Keratinocyte (primary cell): ENCODE measurements around the gene GABRD. TPM values are rescaled to one million over a fixed set of nuclear protein-coding genes. Genes with fewer than 3 reads are reported as not detected.

Experiments
- DNase-seq: peaks from one replicate; pipeline ENCODE4 v3.0.0-alpha.2; 2011; ENCODE audit warnings: low read depth, missing footprints, low spot score
- FAIRE-seq: peaks from 2 replicates; lab custom pipeline; 2011; peaks lifted over from hg19 to GRCh38; lab: Jason Lieb, UNC
- H2AFZ ChIP-seq: 2 replicates; pipeline ENCODE4 v1.6.0; 2012; ENCODE audit warnings: low read length, control low read depth, inconsistent platforms; ENCODE audit not compliant: control insufficient read depth
- H3K27ac ChIP-seq: 2 replicates; pipeline ENCODE4 v1.5.1; 2011; ENCODE audit warnings: low read length; ENCODE audit not compliant: control insufficient read depth, insufficient read depth
- H3K27me3 ChIP-seq: 3 replicates; pipeline ENCODE4 v1.6.0; 2011; ENCODE audit warnings: low read length; ENCODE audit not compliant: control insufficient read depth, insufficient read depth; ENCODE audit errors: extremely low read depth
- H3K36me3 ChIP-seq, 2 experiments: 2 replicates in 1 of 2; 3 replicates in 1 of 2; pipeline ENCODE4 v1.5.1; 2011; ENCODE audit warnings: low read length in 2 of 2, mild to moderate bottlenecking in 1 of 2; ENCODE audit not compliant: control insufficient read depth in 2 of 2, insufficient read depth in 2 of 2; ENCODE audit errors: extremely low read depth in 1 of 2
- H3K4me1 ChIP-seq: 3 replicates; pipeline ENCODE4 v1.5.1; 2011; ENCODE audit warnings: low read length; ENCODE audit not compliant: control insufficient read depth, insufficient read depth; ENCODE audit errors: extremely low read depth
- H3K4me2 ChIP-seq: 3 replicates; pipeline ENCODE4 v1.6.0; 2011; ENCODE audit warnings: low read depth, low read length; ENCODE audit not compliant: control insufficient read depth, insufficient read depth; ENCODE audit errors: extremely low read depth
- H3K4me3 ChIP-seq, 3 experiments: fragments of 200-600 bp in 1 of 3; sonication (generic) in 1 of 3; 2 replicates in 2 of 3; 3 replicates in 1 of 3; pipeline ENCODE4 v1.5.1; 2011 to 2016; ENCODE audit warnings: low read length in 3 of 3, mild to moderate bottlenecking in 3 of 3, control low read depth in 2 of 3, inconsistent platforms in 1 of 3, low read depth in 1 of 3, mixed read lengths in 1 of 3, mixed run types in 1 of 3, moderate library complexity in 1 of 3; ENCODE audit not compliant: control insufficient read depth in 2 of 3, insufficient read depth in 2 of 3; ENCODE audit errors: extremely low read depth in 1 of 3
- H3K79me2 ChIP-seq: 2 replicates; pipeline ENCODE4 v1.6.0; 2012; ENCODE audit warnings: low read length; ENCODE audit not compliant: control insufficient read depth, insufficient read depth
- H3K9ac ChIP-seq: 3 replicates; pipeline ENCODE4 v1.6.0; 2011; ENCODE audit warnings: low read length; ENCODE audit not compliant: control insufficient read depth, insufficient read depth; ENCODE audit errors: extremely low read depth
- H3K9me1 ChIP-seq: 3 replicates; pipeline ENCODE4 v1.6.0; 2011; ENCODE audit warnings: low read length; ENCODE audit not compliant: control insufficient read depth, insufficient read depth; ENCODE audit errors: extremely low read depth
- H3K9me3 ChIP-seq: 2 replicates; pipeline ENCODE4 v1.5.1; 2012; ENCODE audit warnings: low read depth, low read length; ENCODE audit not compliant: control insufficient read depth
- H4K20me1 ChIP-seq: 3 replicates; pipeline ENCODE4 v1.6.0; 2011; ENCODE audit warnings: low read length; ENCODE audit not compliant: control insufficient read depth, insufficient read depth; ENCODE audit errors: extremely low read depth
- CTCF ChIP-seq, 3 experiments: IDR thresholded peaks in 1 of 3; conservative IDR thresholded peaks in 1 of 3; optimal IDR thresholded peaks in 1 of 3; 2 replicates in 2 of 3; 3 replicates in 1 of 3; pipeline versions ENCODE3 to v1.5.1; 2011; ENCODE audit warnings: low read length in 3 of 3, mild to moderate bottlenecking in 3 of 3, moderate library complexity in 2 of 3, control low read depth in 1 of 3, inconsistent platforms in 1 of 3; ENCODE audit not compliant: insufficient read depth in 2 of 3; ENCODE audit errors: extremely low read depth in 1 of 3
- EZH2 ChIP-seq: IDR thresholded peaks from one replicate; pipeline ENCODE4 v1.6.1; 2012; ENCODE audit warnings: inconsistent platforms, mild to moderate bottlenecking, low read length, moderate library complexity
- dilution Hi-C: fragments of 300-500 bp; cut with MboI; formaldehyde crosslinking; loops from one replicate; pipeline ENCODE4 v1.7.0; 2020; ENCODE audit warnings: low sequenced_read_pairs; ENCODE audit not compliant: extremely low pct_ligation_motif_present
- polyA plus RNA-seq, 5 experiments: library from polyadenylated mRNA; depleted of rRNA in 3 of 5; stranded (reverse) in 3 of 5; stranded (forward) in 1 of 5; unstranded in 1 of 5; fragments of >200 nt; gene quantifications; 1 replicate in 1 of 5; 2 replicates in 3 of 5; 3 replicates in 1 of 5; pipeline versions ENCODE4 v1.2.1 to v1.2.3, GENCODE V29; 2011 to 2012; ENCODE audit warnings: missing spikeins in 2 of 5, low read depth in 1 of 5, low replicate concordance in 1 of 5

GABRD gene
- polyA plus RNA-seq, 1 donor (not counting 4 experiments of a cell fraction or from before 2014, with no cell fraction given), result not detected

GRCh38 chr1:1971688-1972087 is 47.5 kb upstream of the GABRD start:
- TF ChIP-seq EZH2 (no peak), CTCF (optimal IDR thresholded peaks at IDR 0.05 in 1 of 3, IDR thresholded peaks at IDR 0.05 in 1 of 3, conservative IDR thresholded peaks at IDR 0.05 in 1 of 3; ENCODE audit: extremely low read depth in 1 of 3, insufficient read depth in 2 of 3, low read length in 3 of 3) (no peak)
- Histone ChIP-seq H3K27me3 (no peaks in the 10 kb centered on the region), H3K4me2 (no peak overlapping the region), H3K79me2 (no peaks in the 10 kb centered on the region), H3K36me3 (no peaks in the 10 kb centered on the region), H3K27ac (no peak overlapping the region), H3K4me1 (peaks cover 18% of the 10 kb centered on the region), H3K9me1 (no peaks in the 10 kb centered on the region), H3K9me3 (peaks cover 6% of the 10 kb centered on the region), H3K9ac (no peak overlapping the region), H4K20me1 (no peaks in the 10 kb centered on the region), H2AFZ (no peak overlapping the region), H3K4me3 (no peak overlapping the region)
- dilution Hi-C loops, result no loop called here
- FAIRE-seq, result no peak
- no peak for DNase-seq

- Histone ChIP-seq H4K20me1 (no peaks in the 10 kb centered on the region), H3K9me1 (no peaks in the 10 kb centered on the region), H3K27me3 (peaks cover 5% of the 10 kb centered on the region), H3K27ac (no peak overlapping the region), H3K36me3 (no peaks in the 10 kb centered on the region), H2AFZ (no peak overlapping the region), H3K4me1 (peaks cover 17% of the 10 kb centered on the region), H3K9me3 (peaks cover 6% of the 10 kb centered on the region), H3K4me2 (no peak overlapping the region), H3K4me3 (no peak overlapping the region), H3K9ac (no peak overlapping the region), H3K79me2 (no peaks in the 10 kb centered on the region)
- TF ChIP-seq EZH2 (no peak), CTCF (optimal IDR thresholded peaks at IDR 0.05 in 1 of 3, IDR thresholded peaks at IDR 0.05 in 1 of 3, conservative IDR thresholded peaks at IDR 0.05 in 1 of 3; ENCODE audit: extremely low read depth in 1 of 3, insufficient read depth in 2 of 3, low read length in 3 of 3) (no peak)
- dilution Hi-C loops, result no loop called here
- no peak for FAIRE-seq
- no peak for DNase-seq
Observed at GRCh38 chr1:1972976-1973715, 46.0 kb upstream of the GABRD start.
